Left cardiac atrium (tissue), 4 donors: Measurements from ENCODE around the gene RASA4. TPM values are rescaled to one million over a fixed set of nuclear protein-coding genes. Genes with fewer than 3 reads are reported as not detected.
"Not testable (repeated sequence)": the region's sequence is repeated elsewhere in the genome, so short reads cannot be mapped to it uniquely, and the experiment has no call there.

Experiments
- ATAC-seq, 2 donors: fragments of 200-7000 bp; cut with Tn5 transposase; one replicate each; pipeline ENCODE4 v1.9.1; 2020; ENCODE audit warnings: mild to moderate bottlenecking in 2 of 2, moderate library complexity in 2 of 2
- DNase-seq: peaks from one replicate; pipeline ENCODE4 v3.0.0-alpha.2; 2020
- intact Hi-C, 2 donors: fragments of 100-400 bp; cut with DNase I; formaldehyde crosslinking; loops; one replicate each; pipeline versions ENCODE4 v1.14.1 to v1.15.1; 2022 to 2023
- total RNA-seq, 2 donors: library from RNA; stranded (reverse); fragmentation: NEBNext Ultra II Directional; extraction: Animal tissue kit (Norgen Biotek cat#: 25700); gene quantifications; one replicate each; pipeline ENCODE4 v1.2.1, GENCODE V29; 2021
- donor health status: DM: no; HTN: yes; CAD: no.
- donor health status: DM: no; HTN: yes; CAD: no; lungs with severe emphysema.
- donor health status: DM: yes; HTN: yes; CAD: no.
- donor health status: Dilated cardiomyopathy.

Gene RASA4
- total RNA-seq, 2 donors from 2014 or later = 16.2 to 33.5 TPM

- intact Hi-C loops, DNase-seq: not testable (repeated sequence)
- peak; percentile 72 to 77 for ATAC-seq
Measured at GRCh38 chr7:102611013-102611674, 5.4 kb downstream of the RASA4 start.

GRCh38 chr7:102610441-102610840, 6.1 kb downstream of the RASA4 start:
- ATAC-seq, intact Hi-C loops: not testable (repeated sequence)
- DNase-seq = peak; percentile 15

GRCh38 chr7:102609734-102610133, 6.8 kb downstream of the RASA4 start:
- ATAC-seq, DNase-seq, intact Hi-C loops: not testable (repeated sequence)

GRCh38 chr7:102606848-102607247, 9.7 kb downstream of the RASA4 start:
- intact Hi-C loops, DNase-seq, ATAC-seq: not testable (repeated sequence)

GRCh38 chr7:102604431-102605145, 12.0 kb downstream of the RASA4 start:
- ATAC-seq = peak; percentile 54 to 85
- intact Hi-C loops, DNase-seq: not testable (repeated sequence)

- ATAC-seq, intact Hi-C loops, DNase-seq: not testable (repeated sequence)
Measured at GRCh38 chr7:102602317-102602716, 14.2 kb downstream of the RASA4 start.

- intact Hi-C loops, ATAC-seq: not testable (repeated sequence)
Measured at GRCh38 chr7:102599699-102600098, 16.9 kb downstream of the RASA4 start.

GRCh38 chr7:102596036-102596435, 20.5 kb downstream of the RASA4 start:
- DNase-seq, ATAC-seq, intact Hi-C loops: not testable (repeated sequence)

More at GRCh38 chr7:102599699-102600098, 16.9 kb downstream of the RASA4 start:
- not testable (repeated sequence) for DNase-seq

GRCh38 chr7:102593637-102594334, 22.8 kb downstream of the RASA4 start:
- DNase-seq, intact Hi-C loops: not testable (repeated sequence)
- ATAC-seq = peak; percentile 49 to 54

GRCh38 chr7:102592477-102593019, 24.0 kb downstream of the RASA4 start:
- DNase-seq (peak; percentile 35), ATAC-seq (peak; percentile 87 to 92)
- intact Hi-C loops = not testable (repeated sequence)

GRCh38 chr7:102589857-102590256, 26.7 kb downstream of the RASA4 start:
- intact Hi-C loops, DNase-seq: not testable (repeated sequence)
- ATAC-seq = peak in 1 of 2 donors; percentile 27

- peak in 1 of 2 donors; percentile 58 for ATAC-seq
- intact Hi-C loops, DNase-seq: not testable (repeated sequence)
Measured at GRCh38 chr7:102583495-102583894, 33.1 kb downstream of the RASA4 start.

- DNase-seq, ATAC-seq, intact Hi-C loops: not testable (repeated sequence)
Measured at GRCh38 chr7:102581722-102582121, 34.8 kb downstream of the RASA4 start.

- DNase-seq, intact Hi-C loops: not testable (repeated sequence)
- peak in 1 of 2 donors; percentile 9 for ATAC-seq
Measured at GRCh38 chr7:102578486-102578885, 38.1 kb downstream of the RASA4 start.

GRCh38 chr7:102577315-102578240, 39.0 kb downstream of the RASA4 start:
- intact Hi-C loops, ATAC-seq: not testable (repeated sequence)

GRCh38 chr7:102576363-102576762, 40.2 kb downstream of the RASA4 start:
- intact Hi-C loops, ATAC-seq, DNase-seq: not testable (repeated sequence)

More at GRCh38 chr7:102577315-102578240, 39.0 kb downstream of the RASA4 start:
- DNase-seq = not testable (repeated sequence)

- ATAC-seq, intact Hi-C loops, DNase-seq: not testable (repeated sequence)
Measured at GRCh38 chr7:102574607-102575006, 41.9 kb downstream of the RASA4 start.
